Stimulated activated CD4-positive, alpha-beta T cell treated with anti-CD3 and anti-CD28 coated beads, Interleukin-4, amount 100 ng/mL, for 4 hours (primary cell): Measurements from ENCODE around the gene SIX4.
A peak's percentile ranks its signal among the peaks of the same experiment; 100 is the strongest.
"Not testable (repeated sequence)": the region's sequence is repeated elsewhere in the genome, so short reads cannot be mapped to it uniquely, and the experiment has no call there.

ENCODE experiments used
- DNase-seq, 2 experiments: peaks; one replicate each; pipeline ENCODE4 v3.0.0-alpha.2; 2020

SIX4 gene

GRCh38 chr14:60723907-60724618 lies at the start of gene SIX4:
Gene SIX4 (minus strand): TSS chr14:60724351. CDS start chr14:60724074, 277 bp downstream.
- DNase-seq = peak in 1 of 2 experiments; percentile 6

- no peak for DNase-seq
Measured at GRCh38 chr14:60773558-60773957, 49.4 kb upstream of the SIX4 start.

GRCh38 chr14:60771117-60771516 lies 47.0 kb upstream of the SIX4 start:
- no peak for DNase-seq

- DNase-seq = no peak
Measured at GRCh38 chr14:60768602-60769001, 44.5 kb upstream of the SIX4 start.

- no peak for DNase-seq
Measured at GRCh38 chr14:60760644-60761364, 36.7 kb upstream of the SIX4 start.

- no peak for DNase-seq
Measured at GRCh38 chr14:60760209-60760608, 36.1 kb upstream of the SIX4 start.

- no peak for DNase-seq
Measured at GRCh38 chr14:60758885-60759284, 34.7 kb upstream of the SIX4 start.

- no peak for DNase-seq
Measured at GRCh38 chr14:60757567-60758002, 33.4 kb upstream of the SIX4 start.

GRCh38 chr14:60756847-60757246 lies 32.7 kb upstream of the SIX4 start:
- DNase-seq = no peak

- peak in 1 of 2 experiments; percentile 42 for DNase-seq
Measured at GRCh38 chr14:60753264-60754119, 29.3 kb upstream of the SIX4 start.

GRCh38 chr14:60744566-60744965 lies 20.4 kb upstream of the SIX4 start:
- no peak for DNase-seq

GRCh38 chr14:60738843-60739508 lies 14.8 kb upstream of the SIX4 start:
- no peak for DNase-seq

GRCh38 chr14:60736494-60736893 lies 12.3 kb upstream of the SIX4 start:
- DNase-seq = no peak

GRCh38 chr14:60735416-60735815 lies 11.3 kb upstream of the SIX4 start:
- DNase-seq = no peak

GRCh38 chr14:60734465-60735242 lies 10.5 kb upstream of the SIX4 start, which contains the start of gene MNAT1:
Gene MNAT1 (plus strand): TSS chr14:60734761. CDS start chr14:60734863, 102 bp downstream.
- peak; percentile 67 to 74 for DNase-seq

GRCh38 chr14:60732840-60733483 lies 8.8 kb upstream of the SIX4 start:
- no peak for DNase-seq

- not testable (repeated sequence) for DNase-seq
Measured at GRCh38 chr14:60731291-60731690, 7.1 kb upstream of the SIX4 start.

GRCh38 chr14:60723116-60723906 lies 840 bp downstream of the SIX4 start:
- peak in 1 of 2 experiments; percentile 22 for DNase-seq

GRCh38 chr14:60722357-60723115 lies 1.6 kb downstream of the SIX4 start:
- peak in 1 of 2 experiments; percentile 20 for DNase-seq

GRCh38 chr14:60722107-60722356 lies 2.1 kb downstream of the SIX4 start:
- DNase-seq = no peak
